Fibroblast of mammary gland (primary cell): Measurements from ENCODE around the gene MRPL44.

ENCODE experiments used
- DNase-seq: peaks from one replicate; pipeline ENCODE4 v3.0.0-alpha.2; 2010; ENCODE audit warnings: low read depth
- H3K4me3 ChIP-seq: 2 replicates; pipeline ENCODE4 v1.5.1; 2011; ENCODE audit warnings: low read depth, mild to moderate bottlenecking, low read length, moderate library complexity; ENCODE audit not compliant: control insufficient read depth
- TF ChIP-seq, protein P1 (sequence below): conservative IDR thresholded peaks from 2 replicates; pipeline ENCODE4 v1.5.1; 2011; ENCODE audit warnings: low read depth, low read length, inconsistent platforms; ENCODE audit not compliant: control insufficient read depth, insufficient read depth

The MRPL44 gene

DNA sequence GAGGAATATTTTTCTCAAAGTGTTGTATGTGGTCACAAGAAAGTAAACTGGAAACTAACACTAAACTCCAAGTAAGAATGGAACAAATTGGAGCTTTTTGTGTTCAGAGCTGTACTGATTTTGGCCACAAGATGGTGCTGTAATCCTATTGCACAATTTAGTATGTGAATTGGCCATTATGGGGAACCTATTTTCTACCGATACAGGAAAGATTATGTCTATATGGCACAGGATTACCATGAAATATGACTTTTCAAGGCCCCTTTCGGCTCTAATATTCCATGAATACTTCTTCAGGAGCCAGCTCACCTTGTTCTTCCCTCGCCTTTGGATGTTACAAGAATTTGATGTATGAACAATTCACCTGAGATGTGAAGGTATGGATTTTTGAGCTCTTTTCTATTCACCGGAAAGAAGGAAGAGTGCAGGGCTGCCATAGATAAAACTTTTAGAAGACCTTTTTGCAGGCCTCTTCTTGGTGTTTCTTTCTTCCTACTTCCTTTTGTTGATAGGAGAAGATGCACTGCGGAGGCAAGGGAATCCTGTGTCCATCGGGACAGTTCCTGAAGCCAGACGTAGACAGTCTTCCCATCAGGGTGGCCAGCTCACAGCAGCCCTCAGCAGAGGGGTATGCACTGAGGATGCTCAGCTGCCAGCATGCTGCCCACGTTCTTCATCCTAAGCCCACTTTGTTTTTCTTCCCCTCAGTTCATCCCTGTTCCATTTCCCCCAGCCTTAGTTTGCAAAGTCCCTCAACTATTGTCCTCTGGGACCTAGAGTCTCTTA is 13.3 kb downstream of the MRPL44 start:
- no peak overlapping the region for H3K4me3 ChIP-seq
- TF ChIP-seq, protein P1, sequence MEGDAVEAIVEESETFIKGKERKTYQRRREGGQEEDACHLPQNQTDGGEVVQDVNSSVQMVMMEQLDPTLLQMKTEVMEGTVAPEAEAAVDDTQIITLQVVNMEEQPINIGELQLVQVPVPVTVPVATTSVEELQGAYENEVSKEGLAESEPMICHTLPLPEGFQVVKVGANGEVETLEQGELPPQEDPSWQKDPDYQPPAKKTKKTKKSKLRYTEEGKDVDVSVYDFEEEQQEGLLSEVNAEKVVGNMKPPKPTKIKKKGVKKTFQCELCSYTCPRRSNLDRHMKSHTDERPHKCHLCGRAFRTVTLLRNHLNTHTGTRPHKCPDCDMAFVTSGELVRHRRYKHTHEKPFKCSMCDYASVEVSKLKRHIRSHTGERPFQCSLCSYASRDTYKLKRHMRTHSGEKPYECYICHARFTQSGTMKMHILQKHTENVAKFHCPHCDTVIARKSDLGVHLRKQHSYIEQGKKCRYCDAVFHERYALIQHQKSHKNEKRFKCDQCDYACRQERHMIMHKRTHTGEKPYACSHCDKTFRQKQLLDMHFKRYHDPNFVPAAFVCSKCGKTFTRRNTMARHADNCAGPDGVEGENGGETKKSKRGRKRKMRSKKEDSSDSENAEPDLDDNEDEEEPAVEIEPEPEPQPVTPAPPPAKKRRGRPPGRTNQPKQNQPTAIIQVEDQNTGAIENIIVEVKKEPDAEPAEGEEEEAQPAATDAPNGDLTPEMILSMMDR, result peak; percentile 97
- peak; percentile 71 for DNase-seq

DNA sequence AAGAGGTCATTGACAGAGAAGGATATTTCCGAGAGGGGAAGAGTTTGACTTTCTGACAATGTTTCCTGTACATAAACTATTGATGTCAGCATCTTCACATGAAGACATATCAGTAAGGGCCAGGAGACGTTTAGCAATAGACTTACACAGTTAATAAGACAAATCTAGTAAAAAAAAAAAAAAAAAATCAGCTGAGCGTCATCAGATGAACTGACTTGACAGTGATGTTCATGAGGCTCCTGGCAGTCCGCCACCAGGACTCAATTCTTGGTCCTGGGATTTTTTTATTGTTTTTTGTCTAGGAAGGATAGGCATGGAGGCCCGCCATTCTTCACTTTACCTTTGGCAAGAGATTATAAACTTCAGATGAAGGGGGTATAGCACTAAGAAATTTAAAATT is 14.5 kb downstream of the MRPL44 start:
- TF ChIP-seq, protein P1, result no peak
- DNase-seq, result no peak
- H3K4me3 ChIP-seq, result no peak overlapping the region

DNA sequence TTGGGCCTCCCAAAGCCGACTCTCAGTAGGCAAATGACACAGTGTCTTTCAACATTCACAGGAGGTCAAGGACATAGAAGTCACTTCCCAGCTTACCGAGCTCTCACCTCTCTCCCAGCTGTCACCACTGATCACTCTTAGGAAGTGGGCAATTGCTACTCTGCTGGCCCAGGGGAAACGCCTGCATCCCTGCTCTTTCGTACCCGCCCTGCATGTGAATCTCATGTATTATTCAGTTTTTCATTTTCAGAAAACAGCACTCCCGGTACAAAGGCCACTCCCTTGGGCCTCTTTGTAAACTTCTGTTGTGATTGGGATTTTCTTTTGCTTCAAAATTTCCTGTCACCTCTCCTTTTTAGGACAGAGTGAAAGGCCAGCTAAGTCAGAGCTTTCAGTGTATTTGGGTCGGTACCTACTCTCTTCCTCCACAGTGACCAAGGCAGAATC is 15.4 kb downstream of the MRPL44 start:
- H3K4me3 ChIP-seq, result no peak overlapping the region
- TF ChIP-seq, protein P1, result no peak
- no peak for DNase-seq

DNA sequence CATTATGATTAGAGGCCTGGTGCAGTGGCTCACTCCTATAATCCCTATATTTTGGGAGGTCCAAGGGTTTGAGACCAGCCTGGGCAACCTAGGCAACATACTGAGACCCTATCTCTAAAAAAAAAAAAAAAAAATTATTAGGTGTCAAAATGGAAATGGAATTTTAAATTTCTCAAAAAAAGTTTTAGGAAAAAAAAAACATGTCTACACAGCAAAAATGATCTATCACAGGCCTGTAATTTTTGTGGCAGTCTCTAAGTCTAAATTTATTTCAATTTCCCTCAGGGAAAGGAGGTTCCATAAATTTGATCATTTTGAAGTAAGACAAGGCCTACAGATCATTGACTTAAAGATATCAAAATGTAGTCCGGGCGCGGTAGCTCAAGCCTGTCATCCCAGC is 16.3 kb downstream of the MRPL44 start:
- TF ChIP-seq, protein P1, result no peak
- no peak for DNase-seq
- H3K4me3 ChIP-seq, result no peak overlapping the region

DNA sequence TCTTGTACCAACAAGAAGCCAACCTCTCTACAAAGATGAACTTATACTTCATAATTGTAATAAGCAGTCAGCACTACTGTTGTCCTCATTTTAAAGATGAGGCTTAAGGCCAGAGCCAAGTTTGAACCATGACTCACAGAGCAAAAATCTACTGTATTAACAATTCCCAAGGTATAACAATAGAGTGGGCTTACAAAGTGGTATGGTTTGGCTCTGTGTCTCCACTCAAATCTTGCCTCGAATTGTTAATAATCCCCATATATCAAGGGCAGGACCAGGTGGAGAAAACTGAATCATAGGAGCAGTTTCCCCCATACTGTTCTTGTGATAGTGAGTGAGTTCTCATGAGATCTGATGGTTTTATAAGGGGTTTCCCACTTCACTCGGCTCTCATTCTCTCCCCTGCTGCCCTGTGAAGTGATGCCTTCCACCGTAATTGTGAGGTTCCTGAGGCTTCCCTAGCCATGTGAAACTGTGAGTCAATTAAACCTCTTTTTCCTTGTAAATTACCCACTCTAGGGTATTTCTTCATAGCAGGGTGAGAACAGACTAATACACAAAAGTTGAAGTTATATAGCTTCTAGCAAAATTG is 19.5 kb downstream of the MRPL44 start:
- DNase-seq, result peak; percentile 46
- TF ChIP-seq, protein P1, result no peak
- no peak overlapping the region for H3K4me3 ChIP-seq

DNA sequence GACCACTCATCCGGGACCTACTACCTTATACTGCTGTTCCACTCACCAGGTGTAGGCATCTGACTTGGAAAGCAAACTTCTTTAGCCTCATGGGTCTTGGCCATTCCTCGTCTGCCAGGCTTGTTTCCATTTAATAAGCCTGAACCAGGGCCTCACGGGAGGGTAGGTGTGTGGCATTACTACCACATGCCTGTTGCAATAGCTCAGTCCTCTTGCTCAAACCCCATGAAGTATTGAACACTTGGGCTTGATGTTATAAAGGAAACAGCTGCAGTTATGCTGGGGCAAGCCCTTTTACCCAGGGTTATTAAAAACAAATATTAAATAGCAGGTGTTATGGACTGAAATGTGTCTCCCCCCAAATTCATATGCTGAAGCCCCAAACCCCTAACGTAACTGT is 21.2 kb downstream of the MRPL44 start:
- DNase-seq, result no peak
- H3K4me3 ChIP-seq, result no peak overlapping the region
- TF ChIP-seq, protein P1, result no peak
